Frontal cortex (tissue), 4 donors: ENCODE results near the gene NOS1AP. TPM values are rescaled to one million over a fixed set of nuclear protein-coding genes. Genes with fewer than 3 reads are reported as not detected.
A peak's percentile ranks its signal among the peaks of the same experiment; 100 is the strongest.

Experiments
- DNase-seq, 2 donors: peaks; one replicate each; pipeline ENCODE4 v3.0.0; 2012; ENCODE audit warnings: low spot score in 2 of 2
- FAIRE-seq: peaks from 2 replicates; lab custom pipeline; 2012; peaks lifted over from hg19 to GRCh38; lab: Jason Lieb, UNC
- total RNA-seq: library from RNA; depleted of rRNA; stranded (reverse); fragments of >200 nt; gene quantifications from one replicate; pipeline ENCODE4 v1.2.3, GENCODE V29; 2014
- donor health status: control.
- donor health status: control.
- donor health status: control.

The NOS1AP gene
- total RNA-seq, 1 donor from 2014 or later = 4.9 TPM

GRCh38 chr1:162264108-162264507 lies 194.6 kb downstream of the NOS1AP start:
- no peak for FAIRE-seq

GRCh38 chr1:162265983-162266382 lies 196.5 kb downstream of the NOS1AP start:
- DNase-seq = no peak
- no peak for FAIRE-seq

More at GRCh38 chr1:162264108-162264507, 194.6 kb downstream of the NOS1AP start:
- no peak for DNase-seq

- DNase-seq (no peak), FAIRE-seq (no peak)
Observed at GRCh38 chr1:162270016-162270770, 200.7 kb downstream of the NOS1AP start.

- DNase-seq = no peak
- no peak for FAIRE-seq
Observed at GRCh38 chr1:162271972-162272371, 202.5 kb downstream of the NOS1AP start.

GRCh38 chr1:162272419-162272818 lies 202.9 kb downstream of the NOS1AP start:
- DNase-seq = no peak
- FAIRE-seq = no peak

- no peak for DNase-seq
- no peak for FAIRE-seq
Observed at GRCh38 chr1:162275622-162276175, 206.2 kb downstream of the NOS1AP start.

- peak in 1 of 2 donors; percentile 16 for DNase-seq
- FAIRE-seq = peak; percentile 37
Observed at GRCh38 chr1:162276493-162276892, 207.0 kb downstream of the NOS1AP start.

- DNase-seq (no peak), FAIRE-seq (no peak)
Observed at GRCh38 chr1:162279136-162279498, 209.6 kb downstream of the NOS1AP start.

- FAIRE-seq (no peak), DNase-seq (no peak)
Observed at GRCh38 chr1:162281426-162281825, 211.9 kb downstream of the NOS1AP start.

- FAIRE-seq = no peak
- DNase-seq = no peak
Observed at GRCh38 chr1:162283657-162284056, 214.2 kb downstream of the NOS1AP start.

- FAIRE-seq (no peak), DNase-seq (no peak)
Observed at GRCh38 chr1:162284206-162284955, 214.9 kb downstream of the NOS1AP start.

- FAIRE-seq = no peak
- DNase-seq = no peak
Observed at GRCh38 chr1:162285149-162285561, 215.7 kb downstream of the NOS1AP start.

GRCh38 chr1:162291000-162291399 lies 221.5 kb downstream of the NOS1AP start:
- DNase-seq = no peak
- FAIRE-seq = no peak

GRCh38 chr1:162292422-162292849 lies 222.9 kb downstream of the NOS1AP start:
- FAIRE-seq (no peak), DNase-seq (no peak)

- FAIRE-seq = no peak
- no peak for DNase-seq
Observed at GRCh38 chr1:162293073-162293692, 223.7 kb downstream of the NOS1AP start.

GRCh38 chr1:162294015-162294414 lies 224.5 kb downstream of the NOS1AP start:
- FAIRE-seq (no peak), DNase-seq (no peak)

GRCh38 chr1:162297208-162297607 lies 227.7 kb downstream of the NOS1AP start:
- no peak for DNase-seq
- no peak for FAIRE-seq

- FAIRE-seq (no peak), DNase-seq (no peak)
Observed at GRCh38 chr1:162298266-162298665, 228.8 kb downstream of the NOS1AP start.

- FAIRE-seq = no peak
- no peak for DNase-seq
Observed at GRCh38 chr1:162299018-162299417, 229.5 kb downstream of the NOS1AP start.

GRCh38 chr1:162300057-162300917 lies 230.8 kb downstream of the NOS1AP start:
- no peak for DNase-seq
- FAIRE-seq = no peak
